HG03196 (cell line): Measurements from ENCODE around the gene INPP5J.

Experiments used
- ATAC-seq: cut with Tn5 transposase; IDR thresholded peaks from one replicate; pipeline ENCODE4 v1.9.1; 2021; ENCODE audit not compliant: unreplicated experiment

The INPP5J gene

GRCh38 chr22:31124811-31125465, 2.2 kb downstream of the INPP5J start:
- ATAC-seq: no peak

DNA sequence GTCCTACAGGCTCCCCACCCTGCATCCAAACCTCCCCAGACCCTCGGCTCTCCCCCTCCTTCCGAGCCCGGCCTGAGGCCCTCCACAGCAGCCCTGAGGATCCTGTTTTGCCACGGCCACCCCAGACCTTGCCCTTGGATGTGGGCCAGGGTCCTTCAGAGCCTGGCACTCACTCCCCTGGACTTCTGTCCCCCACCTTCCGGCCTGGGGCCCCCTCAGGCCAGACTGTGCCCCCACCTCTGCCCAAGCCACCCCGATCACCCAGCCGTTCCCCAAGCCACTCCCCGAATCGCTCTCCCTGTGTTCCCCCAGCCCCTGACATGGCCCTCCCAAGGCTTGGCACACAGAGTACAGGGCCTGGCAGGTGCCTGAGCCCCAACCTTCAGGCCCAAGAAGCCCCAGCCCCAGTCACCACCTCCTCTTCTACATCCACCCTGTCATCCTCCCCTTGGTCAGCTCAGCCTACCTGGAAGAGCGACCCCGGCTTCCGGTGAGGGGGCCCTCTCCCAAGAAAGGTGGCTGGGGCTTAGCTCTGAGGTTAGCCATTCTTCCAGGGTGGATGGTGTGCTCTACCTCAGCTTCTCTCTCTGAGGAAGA, 2.9 kb downstream of the INPP5J start:
- ATAC-seq: no peak

DNA sequence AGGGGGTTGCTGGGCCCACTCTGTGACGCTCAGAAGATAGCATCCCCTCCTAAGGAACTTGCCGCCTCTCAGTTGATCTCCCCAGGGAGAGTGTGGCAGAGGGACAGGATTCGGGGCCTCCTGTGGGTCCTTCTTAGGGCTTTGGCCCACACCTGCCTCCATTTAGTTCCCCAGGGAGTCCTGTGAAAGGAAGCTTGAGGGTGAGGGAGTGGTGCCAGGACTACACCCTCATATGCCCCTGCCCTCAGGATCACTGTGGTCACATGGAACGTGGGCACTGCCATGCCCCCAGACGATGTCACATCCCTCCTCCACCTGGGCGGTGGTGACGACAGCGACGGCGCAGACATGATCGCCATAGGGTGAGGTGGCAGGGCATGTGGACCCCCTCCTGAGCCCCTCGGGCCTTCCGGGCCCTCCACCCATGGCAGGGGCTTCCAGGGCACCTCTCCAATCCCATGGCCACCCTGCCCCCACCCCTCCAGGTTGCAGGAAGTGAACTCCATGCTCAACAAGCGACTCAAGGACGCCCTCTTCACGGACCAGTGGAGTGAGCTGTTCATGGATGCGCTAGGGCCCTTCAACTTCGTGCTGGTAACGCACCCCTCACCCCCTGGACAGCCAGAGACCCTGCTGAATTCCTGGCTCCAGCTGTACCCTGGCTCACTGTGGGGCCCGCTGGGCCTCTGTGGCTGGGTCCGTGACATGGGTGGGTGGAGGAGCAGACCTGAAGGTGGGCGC, 3.5 kb downstream of the INPP5J start:
- no peak for ATAC-seq

GRCh38 chr22:31126869-31127175, 4.1 kb downstream of the INPP5J start:
- no peak for ATAC-seq

DNA sequence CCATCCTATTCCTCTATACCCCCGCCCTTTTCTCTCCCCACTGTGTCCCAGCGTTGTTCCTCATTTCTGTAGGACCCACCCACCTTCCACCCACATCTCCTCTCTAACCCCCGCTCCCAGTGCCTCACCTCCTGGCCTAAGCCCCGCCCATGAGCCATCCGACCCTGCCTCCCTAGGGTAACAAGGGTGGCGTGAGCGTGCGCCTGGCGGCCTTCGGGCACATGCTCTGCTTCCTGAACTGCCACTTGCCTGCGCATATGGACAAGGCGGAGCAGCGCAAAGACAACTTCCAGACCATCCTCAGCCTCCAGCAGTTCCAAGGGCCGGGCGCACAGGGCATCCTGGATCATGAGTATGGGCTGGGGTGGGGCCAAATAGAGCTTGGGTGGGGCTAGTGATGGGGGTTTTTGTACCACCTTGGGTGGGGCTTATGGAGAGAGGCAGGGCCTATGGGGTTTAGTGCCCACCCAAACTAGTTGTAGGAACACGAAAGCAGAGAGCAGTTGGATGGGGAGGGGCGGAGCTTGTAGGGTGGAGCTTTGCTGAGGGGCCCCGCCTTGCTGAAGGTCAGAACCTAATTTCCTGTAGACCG, 4.5 kb downstream of the INPP5J start:
- no peak for ATAC-seq

DNA sequence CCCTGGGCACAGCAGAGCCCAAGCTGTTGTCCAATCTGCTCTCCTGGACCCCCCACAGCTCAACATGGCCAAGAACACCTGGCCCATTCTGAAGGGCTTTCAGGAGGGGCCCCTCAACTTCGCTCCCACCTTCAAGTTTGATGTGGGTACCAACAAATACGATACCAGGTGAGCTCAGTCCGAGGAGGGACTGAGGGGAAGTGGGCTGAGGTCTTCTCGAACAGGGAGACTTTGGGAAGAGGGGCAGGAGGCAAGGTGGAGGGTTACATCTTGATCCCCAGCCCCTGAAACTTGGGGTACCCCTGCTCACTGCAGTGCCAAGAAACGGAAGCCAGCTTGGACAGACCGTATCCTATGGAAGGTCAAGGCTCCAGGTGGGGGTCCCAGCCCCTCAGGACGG, 5.4 kb downstream of the INPP5J start:
- no peak for ATAC-seq

GRCh38 chr22:31130873-31131272, 8.1 kb downstream of the INPP5J start:
- ATAC-seq: no peak

GRCh38 chr22:31133911-31134310, 11.1 kb downstream of the INPP5J start:
- no peak for ATAC-seq

DNA sequence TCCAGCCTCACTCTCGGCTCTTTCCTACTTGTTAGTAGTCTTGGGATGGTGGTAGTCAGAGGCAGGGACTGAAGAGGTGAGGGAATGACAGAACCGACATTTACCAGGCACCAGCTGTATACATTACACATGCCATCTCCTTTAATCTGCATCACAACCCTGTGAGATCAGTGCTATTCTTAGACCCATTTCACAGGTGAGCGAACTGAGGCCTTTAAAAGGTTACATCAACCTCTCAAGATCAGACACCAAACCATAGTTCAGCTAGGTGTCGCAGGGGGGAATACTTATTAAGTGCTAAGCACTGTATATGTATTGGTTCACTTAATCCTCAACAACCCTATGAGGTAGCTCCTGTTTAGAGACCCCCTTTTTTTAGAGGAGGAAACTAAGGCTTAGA, 11.9 kb downstream of the INPP5J start:
- ATAC-seq: no peak

DNA sequence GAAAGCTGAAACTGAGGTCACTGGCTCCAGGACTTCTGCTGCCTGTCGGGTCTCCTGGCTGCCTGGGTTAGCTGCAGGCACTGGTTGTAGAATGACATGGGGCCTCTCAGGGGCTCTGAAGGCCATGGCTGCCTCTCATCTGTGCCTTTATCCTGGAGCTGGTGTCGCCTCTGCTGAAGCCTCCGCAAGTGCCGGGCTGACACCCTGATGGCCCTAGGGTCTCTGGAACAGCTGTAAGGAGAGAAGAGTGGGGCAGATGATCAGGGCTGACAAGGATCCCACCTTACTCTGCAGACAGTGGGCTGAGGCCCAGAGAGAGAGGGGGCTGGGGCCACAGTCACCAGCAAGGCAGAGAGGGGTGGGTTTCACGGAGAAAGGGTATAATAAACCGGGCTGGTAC, 12.9 kb downstream of the INPP5J start:
- no peak for ATAC-seq

DNA sequence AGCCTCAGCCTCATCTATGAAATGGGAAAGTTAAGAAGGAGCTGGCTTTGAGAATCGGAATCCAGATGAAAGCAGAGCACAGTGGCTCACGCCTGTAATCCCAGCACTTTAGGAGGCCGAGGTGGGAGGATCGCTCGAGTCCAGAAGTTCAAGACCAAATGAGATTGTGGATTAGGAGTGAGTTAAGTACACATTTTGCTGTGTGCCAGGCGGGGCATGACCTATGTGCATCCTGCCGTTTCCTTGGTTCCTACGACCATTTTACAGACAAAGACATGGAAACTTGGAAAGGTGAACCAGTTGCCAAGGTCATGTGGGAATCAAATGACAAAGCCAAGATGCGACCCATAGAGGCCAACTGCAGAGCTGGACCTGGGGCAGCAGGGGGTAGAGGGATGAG, 13.4 kb downstream of the INPP5J start:
- no peak for ATAC-seq

GRCh38 chr22:31136711-31137110, 13.9 kb downstream of the INPP5J start:
- ATAC-seq: no peak

GRCh38 chr22:31137721-31138120, 15.0 kb downstream of the INPP5J start:
- no peak for ATAC-seq

DNA sequence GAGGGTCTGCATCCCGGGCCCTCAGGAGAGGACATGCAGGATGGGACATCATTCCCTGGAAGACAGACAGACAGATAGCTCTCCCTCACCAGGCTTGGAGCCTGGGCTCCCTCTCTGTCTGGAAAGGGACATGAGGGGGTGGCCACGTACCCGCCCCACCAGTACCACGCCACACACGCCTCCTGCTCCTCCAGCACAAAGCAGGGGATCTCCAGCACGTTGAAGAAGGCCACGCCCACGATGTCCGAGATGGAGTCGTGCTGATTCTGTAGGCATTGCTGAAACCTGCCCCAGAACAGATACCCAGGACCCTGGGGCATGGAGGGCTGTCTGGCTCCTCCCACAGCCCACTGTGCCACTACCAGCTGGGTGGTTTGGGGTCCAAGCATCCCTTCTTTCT, 15.4 kb downstream of the INPP5J start:
- no peak for ATAC-seq

DNA sequence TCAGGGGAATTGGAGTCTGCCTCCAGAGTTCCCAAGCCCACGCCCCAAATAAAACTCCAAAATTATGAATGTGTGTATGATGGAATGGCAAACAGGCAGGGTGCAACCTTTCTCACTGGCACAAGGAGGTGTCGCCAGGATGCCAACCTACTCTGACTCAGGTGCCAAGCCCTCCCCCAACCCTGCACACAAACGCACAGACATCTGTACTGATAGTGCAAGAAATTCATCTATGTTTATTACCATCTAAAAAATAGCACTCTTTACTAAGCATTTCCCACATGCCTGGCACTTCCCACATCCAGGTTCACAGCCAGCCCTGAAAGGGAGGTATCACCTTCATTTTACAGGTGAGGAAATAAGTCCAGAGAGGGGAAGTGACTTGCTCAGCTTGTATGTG, 16.3 kb downstream of the INPP5J start:
- no peak for ATAC-seq

DNA sequence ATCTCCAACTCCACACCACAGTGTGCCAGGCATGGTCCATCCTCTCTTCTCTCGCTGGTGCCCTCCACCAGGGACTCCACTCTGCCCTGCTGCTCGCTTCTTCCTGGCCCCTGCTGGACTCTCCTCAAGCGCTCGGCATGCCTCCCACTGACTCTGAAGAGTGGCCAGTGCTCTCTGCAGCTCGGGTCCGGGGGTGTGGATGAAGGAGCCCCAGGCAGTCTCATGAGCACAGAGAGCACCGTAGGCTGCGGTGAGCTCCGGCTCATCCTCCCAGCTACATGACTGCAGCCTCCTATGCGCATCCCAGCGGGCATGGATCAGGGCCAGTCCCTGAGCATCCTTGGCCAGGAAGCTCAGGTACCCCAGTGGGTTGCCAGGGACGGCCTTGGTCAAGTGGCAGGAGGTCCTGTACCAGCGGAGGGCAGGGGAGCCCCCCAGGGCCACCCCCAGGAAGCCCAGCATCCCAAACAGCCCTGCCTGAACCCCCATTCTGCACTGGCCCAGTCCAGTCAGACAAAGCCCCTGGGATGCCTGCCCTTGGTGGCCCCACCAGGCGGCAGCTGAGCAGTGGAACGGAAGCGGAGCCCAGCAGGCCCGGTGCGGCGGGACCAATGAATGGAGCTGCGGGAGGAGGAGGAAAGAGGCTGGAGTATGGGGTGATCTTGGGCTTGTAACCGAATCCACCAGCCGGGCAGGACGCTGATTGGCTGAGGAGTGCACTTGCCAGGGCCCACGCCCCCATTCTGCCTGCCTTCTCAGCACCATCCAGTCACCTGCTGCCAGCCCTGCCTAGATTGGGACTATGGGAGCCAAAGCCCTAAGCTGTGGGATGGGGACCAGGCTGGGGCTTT, 17.3 kb downstream of the INPP5J start, which contains the start of gene PLA2G3:
PLA2G3 (minus strand) TSS at position 643 of the 851 bp plus-strand sequence; CDS start at position 489, 154 bp downstream.
- no peak for ATAC-seq

- no peak for ATAC-seq
Measured at GRCh38 chr22:31140746-31141145, 18.0 kb downstream of the INPP5J start.

- ATAC-seq: no peak
Measured at GRCh38 chr22:31141551-31141950, 18.8 kb downstream of the INPP5J start.

- no peak for ATAC-seq
Measured at GRCh38 chr22:31142285-31142684, 19.5 kb downstream of the INPP5J start.

GRCh38 chr22:31143038-31143437, 20.3 kb downstream of the INPP5J start:
- no peak for ATAC-seq

DNA sequence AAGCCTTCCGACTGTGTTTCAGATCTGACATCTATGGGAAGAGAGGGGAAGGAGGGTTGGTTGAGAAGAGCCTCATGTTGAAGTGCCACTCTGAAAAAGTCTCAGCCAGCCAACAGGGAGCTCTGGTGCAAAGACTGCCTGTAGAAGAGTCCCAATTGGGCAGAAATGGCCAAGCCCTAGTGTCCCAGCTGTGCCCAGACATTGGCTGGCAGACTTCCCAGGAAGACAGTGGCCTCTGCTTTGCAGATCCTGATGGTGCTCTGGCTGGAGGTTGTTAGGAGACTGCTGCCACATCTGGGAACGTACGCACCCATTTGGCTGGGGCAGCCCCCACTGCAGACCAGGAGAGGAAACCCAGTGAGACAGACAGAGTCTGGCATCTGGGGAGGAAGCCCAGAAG, 20.8 kb downstream of the INPP5J start:
- no peak for ATAC-seq
